ENCODE results near the gene ECT2. TPM values are rescaled to one million over a fixed set of nuclear protein-coding genes. Genes with fewer than 3 reads are reported as not detected.

Gene ECT2
- total RNA-seq, 1 experiment from 2014 or later: 81.3 TPM

GRCh38 chr3:172787019-172787418 lies 36.5 kb downstream of the ECT2 start:
- no peaks in the 10 kb centered on the region for H3K79me1 ChIP-seq (ENCODE audit: insufficient read depth, low read depth, low read length, poor library complexity, severe bottlenecking)
- no peak overlapping the region for H4K91ac ChIP-seq (ENCODE audit: insufficient read length, low read depth, low read length)
- H4K5ac ChIP-seq (ENCODE audit: insufficient read length, low read depth, low read length): no peak overlapping the region
- no peak overlapping the region for H3K9ac ChIP-seq (ENCODE audit: extremely low read depth, insufficient read length, low read length)
- Mint-ChIP-seq H3K27me3 (ENCODE audit: low read depth) (no peaks in the 10 kb centered on the region), H3K4me1 (peaks cover 3% of the 10 kb centered on the region in 2 experiments; a peak in 3 of 4 replicates), H3K4me3 (no peak overlapping the region), H3K27ac (no peak overlapping the region), H3K36me3 (ENCODE audit: insufficient read depth in 1 of 3, low read depth in 3 of 3) (peaks cover 36 to 78% (median 77%) of the 10 kb centered on the region in 3 experiments; a peak in 6 of 7 replicates), H3K9me3 (no peaks in the 10 kb centered on the region)
- no peaks in the 10 kb centered on the region for H3K23me2 ChIP-seq (ENCODE audit: insufficient read length, low read depth, low read length, poor library complexity, severe bottlenecking)
- H2BK12ac ChIP-seq (ENCODE audit: insufficient read length, low read depth, low read length): no peak overlapping the region
- H2BK120ac ChIP-seq (ENCODE audit: low read depth, low read length, poor library complexity, severe bottlenecking): no peak overlapping the region
- no peak overlapping the region for H2BK20ac ChIP-seq (ENCODE audit: low read depth, low read length, poor library complexity, severe bottlenecking)
- no peak overlapping the region for H3K4me2 ChIP-seq (ENCODE audit: insufficient read depth, insufficient read length, low read length)
- H3K56ac ChIP-seq (ENCODE audit: insufficient read length, low read depth, low read length): no peak overlapping the region
- no peak overlapping the region for H3T11ph ChIP-seq (ENCODE audit: low read length)
- no peak overlapping the region for H2BK5ac ChIP-seq (ENCODE audit: insufficient read length, low read length)
- no peaks in the 10 kb centered on the region for H3K27me3 ChIP-seq (ENCODE audit: insufficient read depth, low read length)
- H4K20me1 ChIP-seq (ENCODE audit: control insufficient read depth, insufficient read depth, insufficient read length): no peaks in the 10 kb centered on the region
- no peak overlapping the region for H3K14ac ChIP-seq (ENCODE audit: insufficient read depth, low read length)
- no peak overlapping the region for H3K18ac ChIP-seq (ENCODE audit: insufficient read length, low read depth, low read length)
- no peak for DNase-seq
- TF ChIP-seq CTCF (conservative IDR thresholded peaks at IDR 0.05): no peak
- no peak overlapping the region for H3K27ac ChIP-seq (ENCODE audit: insufficient read length, low read depth, low read length)
- no peak overlapping the region for H2AFZ ChIP-seq (ENCODE audit: low read length)
- no CpG with 5 or more reads among the region's 2 CpGs for WGBS (ENCODE audit: extremely low coverage, insufficient read length, low lambda C conversion rate)
- H2BK15ac ChIP-seq (ENCODE audit: low read depth, low read length): no peak overlapping the region
- no peak overlapping the region for H4K8ac ChIP-seq (replicated peaks; ENCODE audit: insufficient read length, low read depth, low read length)
- no peaks in the 10 kb centered on the region for H3K4me1 ChIP-seq (ENCODE audit: insufficient read depth, low read length)
- H3K23ac ChIP-seq (ENCODE audit: insufficient read length, low read depth, low read length): no peak overlapping the region
- H2AK5ac ChIP-seq (ENCODE audit: insufficient read length, low read length): no peak overlapping the region
- H3K79me2 ChIP-seq (ENCODE audit: insufficient read depth, low read length): 0 out of 2 replicates have a peak, but pooled peaks cover 1% of the 10 kb centered on the region
- no peaks in the 10 kb centered on the region for H3K9me3 ChIP-seq (ENCODE audit: control insufficient read depth, low read depth, low read length)
- H3K4ac ChIP-seq (ENCODE audit: low read depth, low read length): no peak overlapping the region
